Uterus (tissue), 4 donors: ENCODE data around the gene CAVIN3. TPM values are rescaled to one million over a fixed set of nuclear protein-coding genes. Genes with fewer than 3 reads are reported as not detected.

ENCODE experiments used
- DNase-seq, 2 donors: peaks; one replicate each; pipeline ENCODE4 v3.0.0-alpha.2; 2019 to 2020
- H3K27ac ChIP-seq, 2 donors: fragments of 200-600 bp; sonication (generic); 1 replicate in 1 of 2; 2 replicates in 1 of 2; pipeline ENCODE4 v1.5.1; 2016 to 2018
- H3K27me3 ChIP-seq, 2 donors: fragments of 200-600 bp; sonication (generic); one replicate each; pipeline ENCODE4 v1.5.1; 2018 to 2019; ENCODE audit warnings: control low read depth in 1 of 2
- H3K36me3 ChIP-seq, 2 donors: fragments of 200-600 bp; sonication (generic); one replicate each; pipeline ENCODE4 v1.5.1; 2019; ENCODE audit warnings: control low read depth in 1 of 2
- H3K4me1 ChIP-seq, 2 donors: fragments of 200-600 bp; sonication (generic); one replicate each; pipeline ENCODE4 v1.5.1; 2018 to 2019; ENCODE audit warnings: control low read depth in 1 of 2
- H3K4me3 ChIP-seq, 2 donors: fragments of 200-600 bp; sonication (generic); 1 replicate in 1 of 2; 2 replicates in 1 of 2; pipeline ENCODE4 v1.5.1; 2018 to 2019; ENCODE audit warnings: mild to moderate bottlenecking in 1 of 2
- H3K9me3 ChIP-seq, 2 donors: fragments of 200-600 bp; sonication (generic); one replicate each; pipeline ENCODE4 v1.5.1; 2019; ENCODE audit warnings: control low read depth in 1 of 2
- POLR2A ChIP-seq, 2 donors: fragments of 450-650 bp; IDR thresholded peaks; one replicate each; pipeline ENCODE4 v1.6.1; 2016; ENCODE audit warnings: antibody characterized with exemption in 2 of 2, mild to moderate bottlenecking in 1 of 2, moderate library complexity in 1 of 2
- intact Hi-C: fragments of 100-400 bp; cut with DNase I; formaldehyde crosslinking; loops from one replicate; pipeline ENCODE4 v1.15.1; 2023; ENCODE audit warnings: low total_unique reads
- total RNA-seq, 4 donors: library from RNA; depleted of rRNA in 3 of 4; stranded (reverse); fragments of >200 nt in 3 of 4; gene quantifications; one replicate each; pipeline versions ENCODE4 v1.1.0 to v1.2.4, GENCODE V29; 2014 to 2023
- TF ChIP-seq, protein P1 (sequence below), 4 experiments: fragments of 200-600 bp in 2 of 4; fragments of 450-650 bp in 2 of 4; sonication (generic) in 2 of 4; IDR thresholded peaks; one replicate each; pipeline ENCODE4 v1.5.1; 2016 to 2019; ENCODE audit warnings: antibody characterized with exemption in 4 of 4, mild to moderate bottlenecking in 2 of 4, moderate library complexity in 1 of 4
- donor health status: DM: yes; HTN: yes; CAD: no.

Gene CAVIN3
- total RNA-seq, 4 donors from 2014 or later = 78.8 to 388 (median 107) TPM

DNA sequence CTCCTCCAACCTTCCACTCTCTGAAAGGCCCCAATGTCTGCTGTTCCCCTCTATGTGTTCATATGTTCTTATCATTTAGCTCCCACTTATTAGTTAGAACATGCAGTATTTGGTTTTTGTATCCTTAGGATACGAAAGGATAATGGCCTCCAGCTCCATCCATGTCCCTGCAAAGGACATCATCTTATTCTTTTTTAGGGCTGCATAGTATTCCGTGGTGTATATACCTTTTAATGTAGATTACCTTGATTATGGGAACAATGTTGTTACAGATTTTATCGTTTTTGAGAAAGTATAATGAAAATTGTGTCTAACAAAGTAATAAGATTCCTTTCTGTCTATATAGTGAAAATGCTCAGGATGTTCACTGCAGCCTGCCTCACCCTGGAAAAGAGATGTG is 16.0 kb upstream of the CAVIN3 start:
- TF ChIP-seq POLR2A (IDR thresholded peaks at IDR 0.05) = no peak
- TF ChIP-seq, protein P1, sequence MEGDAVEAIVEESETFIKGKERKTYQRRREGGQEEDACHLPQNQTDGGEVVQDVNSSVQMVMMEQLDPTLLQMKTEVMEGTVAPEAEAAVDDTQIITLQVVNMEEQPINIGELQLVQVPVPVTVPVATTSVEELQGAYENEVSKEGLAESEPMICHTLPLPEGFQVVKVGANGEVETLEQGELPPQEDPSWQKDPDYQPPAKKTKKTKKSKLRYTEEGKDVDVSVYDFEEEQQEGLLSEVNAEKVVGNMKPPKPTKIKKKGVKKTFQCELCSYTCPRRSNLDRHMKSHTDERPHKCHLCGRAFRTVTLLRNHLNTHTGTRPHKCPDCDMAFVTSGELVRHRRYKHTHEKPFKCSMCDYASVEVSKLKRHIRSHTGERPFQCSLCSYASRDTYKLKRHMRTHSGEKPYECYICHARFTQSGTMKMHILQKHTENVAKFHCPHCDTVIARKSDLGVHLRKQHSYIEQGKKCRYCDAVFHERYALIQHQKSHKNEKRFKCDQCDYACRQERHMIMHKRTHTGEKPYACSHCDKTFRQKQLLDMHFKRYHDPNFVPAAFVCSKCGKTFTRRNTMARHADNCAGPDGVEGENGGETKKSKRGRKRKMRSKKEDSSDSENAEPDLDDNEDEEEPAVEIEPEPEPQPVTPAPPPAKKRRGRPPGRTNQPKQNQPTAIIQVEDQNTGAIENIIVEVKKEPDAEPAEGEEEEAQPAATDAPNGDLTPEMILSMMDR (IDR thresholded peaks at IDR 0.05) = no peak
- no peak for DNase-seq
- Histone ChIP-seq H3K27ac (no peak overlapping the region), H3K9me3 (no peaks in the 10 kb centered on the region), H3K36me3 (no peaks in the 10 kb centered on the region), H3K4me1 (no peaks in the 10 kb centered on the region), H3K4me3 (no peak overlapping the region), H3K27me3 (no peaks in the 10 kb centered on the region)
- intact Hi-C loops = no loop called here

DNA sequence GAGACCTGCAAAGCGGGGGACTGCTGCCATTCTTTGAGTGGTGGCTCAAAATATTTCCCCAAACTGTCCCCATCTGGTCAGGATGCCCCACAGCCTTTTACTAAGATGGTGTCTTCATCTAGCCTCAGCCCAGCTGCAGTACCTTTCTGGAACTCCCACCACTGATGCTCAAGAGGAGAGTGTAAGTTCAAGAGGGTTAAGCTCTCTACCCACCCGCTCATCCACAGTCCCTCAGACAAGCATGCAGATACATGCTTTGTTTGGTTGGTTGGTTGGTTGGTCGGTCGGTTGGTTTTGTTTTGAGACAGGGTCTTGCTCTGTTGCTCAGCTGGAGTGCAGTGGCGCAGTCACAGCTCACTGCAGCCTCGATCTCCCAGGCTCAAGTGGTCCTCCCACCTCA is 14.5 kb upstream of the CAVIN3 start:
- DNase-seq = no peak
- H3K9me3 ChIP-seq = no peaks in the 10 kb centered on the region
- TF ChIP-seq, protein P1 (IDR thresholded peaks at IDR 0.05) = no peak
- no peaks in the 10 kb centered on the region for H3K27me3 ChIP-seq
- no peak overlapping the region for H3K4me3 ChIP-seq
- no peaks in the 10 kb centered on the region for H3K4me1 ChIP-seq
- intact Hi-C loops = no loop called here
- no peak overlapping the region for H3K27ac ChIP-seq
- no peaks in the 10 kb centered on the region for H3K36me3 ChIP-seq

DNA sequence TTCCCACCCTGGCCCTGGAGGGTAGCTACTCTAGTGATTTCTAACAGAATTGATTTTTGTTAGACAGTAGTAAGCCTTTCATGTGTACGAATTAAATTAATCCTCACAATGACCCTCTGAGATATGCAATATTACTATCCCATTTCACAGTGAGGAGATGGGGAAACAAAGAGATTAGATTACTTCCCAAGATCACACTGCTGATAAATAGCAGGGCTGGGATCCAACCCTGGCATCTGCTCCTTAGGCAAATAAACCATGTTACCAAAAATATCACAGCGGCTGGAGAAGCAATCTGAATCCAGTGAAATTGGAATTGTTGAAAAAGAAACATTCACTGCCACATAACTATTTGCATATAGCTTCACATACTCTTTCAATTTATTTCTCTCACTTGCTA is 12.8 kb upstream of the CAVIN3 start:
- H3K4me1 ChIP-seq = no peaks in the 10 kb centered on the region
- TF ChIP-seq POLR2A (IDR thresholded peaks at IDR 0.05) = no peak
- intact Hi-C loops = no loop called here
- DNase-seq = no peak
- H3K9me3 ChIP-seq = no peaks in the 10 kb centered on the region
- H3K4me3 ChIP-seq = no peak overlapping the region
- no peaks in the 10 kb centered on the region for H3K36me3 ChIP-seq
- no peak overlapping the region for H3K27ac ChIP-seq
- H3K27me3 ChIP-seq = no peaks in the 10 kb centered on the region

DNA sequence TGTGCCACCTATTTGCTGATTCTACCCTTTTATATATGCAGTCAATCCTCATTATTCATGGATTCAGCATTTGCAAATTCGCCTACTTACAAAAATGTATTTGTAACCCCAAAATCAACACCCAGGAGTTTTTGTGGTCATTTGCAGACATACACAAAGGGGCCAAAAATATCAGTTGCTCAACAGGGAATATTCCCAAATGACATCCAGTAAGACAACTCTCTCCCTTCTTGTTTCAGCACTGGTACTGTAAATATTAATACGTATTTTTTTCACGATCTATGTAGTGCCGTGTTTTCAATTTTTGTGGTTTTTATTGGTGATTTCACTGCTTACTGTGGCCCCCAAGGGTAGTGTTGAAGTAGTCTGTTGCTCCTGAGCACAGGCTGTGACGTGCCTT is 11.8 kb upstream of the CAVIN3 start:
- Histone ChIP-seq H3K27me3 (no peaks in the 10 kb centered on the region), H3K27ac (no peak overlapping the region), H3K4me3 (no peak overlapping the region), H3K9me3 (no peaks in the 10 kb centered on the region), H3K36me3 (no peaks in the 10 kb centered on the region), H3K4me1 (no peaks in the 10 kb centered on the region)
- intact Hi-C loops = no loop called here
- TF ChIP-seq, protein P1 (IDR thresholded peaks at IDR 0.05) = no peak
- TF ChIP-seq POLR2A (IDR thresholded peaks at IDR 0.05) = no peak
- DNase-seq = no peak

DNA sequence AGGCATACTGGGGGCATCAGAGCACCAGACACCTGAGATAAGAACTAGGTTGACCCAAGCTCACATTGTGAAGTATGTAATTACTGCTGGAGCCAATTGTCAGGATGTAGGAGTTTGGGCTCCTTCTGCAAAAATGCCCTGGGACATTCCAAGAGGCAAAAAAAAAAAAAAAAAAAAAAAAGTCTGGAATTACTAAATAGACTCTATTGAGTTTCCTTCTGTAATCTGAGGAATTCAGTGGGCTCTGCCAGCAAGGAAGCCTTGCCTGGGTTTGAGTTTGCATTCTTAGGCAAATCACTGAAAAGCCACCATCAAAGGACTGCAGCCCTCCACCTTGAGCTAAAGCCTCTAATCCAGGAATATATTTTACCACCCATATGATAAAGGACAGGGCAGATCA is 8.0 kb upstream of the CAVIN3 start:
- no peak for DNase-seq
- intact Hi-C loops = no loop called here
- Histone ChIP-seq H3K4me3 (no peak overlapping the region), H3K9me3 (no peaks in the 10 kb centered on the region), H3K27ac (no peak overlapping the region), H3K4me1 (no peaks in the 10 kb centered on the region), H3K27me3 (no peaks in the 10 kb centered on the region), H3K36me3 (no peaks in the 10 kb centered on the region)
- no peak for TF ChIP-seq POLR2A (IDR thresholded peaks at IDR 0.05)
- TF ChIP-seq, protein P1 (IDR thresholded peaks at IDR 0.05) = no peak

DNA sequence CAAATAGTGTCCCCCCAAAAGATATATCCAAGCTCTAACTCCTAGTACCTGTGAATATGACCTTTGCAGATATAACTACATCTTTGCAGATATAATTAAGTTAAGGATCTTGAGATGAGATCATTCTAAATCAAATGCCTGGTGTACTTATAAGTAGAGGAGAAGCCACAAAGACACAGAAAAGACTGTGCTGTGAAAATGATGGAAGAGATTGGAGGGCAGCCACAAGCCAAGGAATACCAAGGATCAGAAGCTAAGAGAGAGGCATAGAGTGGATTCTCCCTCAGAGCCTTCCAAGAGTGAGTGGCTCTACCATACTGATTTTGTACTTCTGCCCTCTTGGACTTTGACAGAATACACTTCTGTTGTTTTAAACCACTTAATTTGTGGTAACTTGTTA is 7.5 kb upstream of the CAVIN3 start:
- H3K27me3 ChIP-seq = no peaks in the 10 kb centered on the region
- H3K4me3 ChIP-seq = no peak overlapping the region
- intact Hi-C loops = no loop called here
- no peak for DNase-seq
- no peaks in the 10 kb centered on the region for H3K36me3 ChIP-seq
- no peaks in the 10 kb centered on the region for H3K4me1 ChIP-seq
- H3K9me3 ChIP-seq = no peaks in the 10 kb centered on the region
- H3K27ac ChIP-seq = no peak overlapping the region
- TF ChIP-seq, protein P1 (IDR thresholded peaks at IDR 0.05) = no peak
- no peak for TF ChIP-seq POLR2A (IDR thresholded peaks at IDR 0.05)
